ENCODE data around the gene UQCRC1.

GRCh38 chr3:48567090-48567489, 42.4 kb downstream of the UQCRC1 start:
- TF ChIP-seq EZH2 (optimal IDR thresholded peaks at IDR 0.05; ENCODE audit: low read depth, low read length), result no peak
- no peak for TF ChIP-seq EZH2phosphoT487 (IDR thresholded peaks at IDR 0.05; ENCODE audit: low read length)
